Urinary bladder (tissue), 4 donors: Measurements from ENCODE around the gene RBL2. TPM values are rescaled to one million over a fixed set of nuclear protein-coding genes. Genes with fewer than 3 reads are reported as not detected.

Source experiments
- DNase-seq: peaks from one replicate; pipeline ENCODE4 v3.0.0-alpha.2; 2015; ENCODE audit errors: extremely low spot score
- H3K27ac ChIP-seq: one replicate; pipeline ENCODE4 v1.5.1; 2013; ENCODE audit warnings: low read depth, mild to moderate bottlenecking, moderate library complexity
- H3K36me3 ChIP-seq: one replicate; pipeline ENCODE4 v1.6.1; 2013; ENCODE audit warnings: mild to moderate bottlenecking, moderate library complexity; ENCODE audit not compliant: insufficient read depth
- H3K4me1 ChIP-seq: one replicate; pipeline ENCODE4 v1.6.1; 2013; ENCODE audit warnings: mild to moderate bottlenecking, moderate library complexity; ENCODE audit not compliant: insufficient read depth
- H3K4me3 ChIP-seq: one replicate; pipeline ENCODE4 v1.5.1; 2013; ENCODE audit warnings: low read depth, low read length
- WGBS: extraction: QIAGEN DNeasy Blood & Tissue Kit; methylation state at CpG from one replicate; pipeline ENCODE4 v1.1.7; 2013; 5-methylcytosine and 5-hydroxymethylcytosine counted together
- polyA plus RNA-seq: library from polyadenylated mRNA; stranded (reverse); fragments of 200-250 nt; gene quantifications from one replicate; pipeline ENCODE4 v1.2.3, GENCODE V29; 2013
- total RNA-seq: library from RNA; depleted of rRNA; stranded (reverse); fragments of >200 nt; gene quantifications from one replicate; pipeline ENCODE4 v1.2.3, GENCODE V29; 2014
- donor health status: healthy with polysubstance abuse.
- donor health status: healthy.

The RBL2 gene
- total and polyA plus RNA-seq, 2 donors, result 67.3 to 175 TPM

DNA sequence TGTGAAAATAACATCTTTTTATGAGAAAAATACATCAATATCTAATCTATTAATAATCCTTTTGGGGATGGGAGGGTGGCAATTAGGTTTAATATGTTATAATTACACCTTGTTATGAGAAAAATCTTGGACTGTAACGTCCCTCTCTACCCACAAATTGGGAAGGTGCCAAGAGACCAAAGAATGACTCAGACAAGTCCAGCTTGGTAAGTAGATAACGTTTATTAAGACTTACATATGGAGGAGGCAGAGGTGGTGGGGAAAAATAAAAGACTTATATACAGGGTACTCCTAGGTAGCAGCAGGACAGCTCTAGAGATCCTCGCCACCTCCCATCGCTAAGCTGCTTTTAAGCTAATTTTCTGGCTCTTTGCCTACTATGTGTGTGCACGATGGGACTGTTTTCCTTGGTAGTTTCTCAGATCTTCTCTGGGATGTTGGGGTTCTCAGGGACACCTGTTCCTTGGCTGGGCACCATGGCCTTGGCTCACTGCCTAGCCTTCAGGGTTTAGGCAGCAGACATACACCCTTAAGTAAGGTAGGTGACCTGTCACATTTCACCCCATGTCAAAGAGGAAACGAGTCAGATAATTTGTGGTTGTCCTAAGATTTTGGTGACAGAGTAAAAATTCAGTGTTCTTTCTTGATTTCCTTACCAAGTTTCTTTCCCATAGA lies 31.5 kb downstream of the RBL2 start:
- 65% methylated on average over 6 of the region's 6 CpGs for WGBS

GRCh38 chr16:53476867-53477266 lies 42.6 kb downstream of the RBL2 start:
- no peak overlapping the region for H3K27ac ChIP-seq
- DNase-seq, result no peak
- no peak overlapping the region for H3K4me3 ChIP-seq
- no peaks in the 10 kb centered on the region for H3K4me1 ChIP-seq
- 89% methylated on average over 2 of the region's 2 CpGs for WGBS
- peaks cover 4% of the 10 kb centered on the region for H3K36me3 ChIP-seq

More for the DNA sequence above, 31.5 kb downstream of the RBL2 start:
- no peak overlapping the region for H3K27ac ChIP-seq
- H3K4me1 ChIP-seq, result no peaks in the 10 kb centered on the region
- no peak overlapping the region for H3K4me3 ChIP-seq
- no peak for DNase-seq
- peaks cover 9% of the 10 kb centered on the region for H3K36me3 ChIP-seq

DNA sequence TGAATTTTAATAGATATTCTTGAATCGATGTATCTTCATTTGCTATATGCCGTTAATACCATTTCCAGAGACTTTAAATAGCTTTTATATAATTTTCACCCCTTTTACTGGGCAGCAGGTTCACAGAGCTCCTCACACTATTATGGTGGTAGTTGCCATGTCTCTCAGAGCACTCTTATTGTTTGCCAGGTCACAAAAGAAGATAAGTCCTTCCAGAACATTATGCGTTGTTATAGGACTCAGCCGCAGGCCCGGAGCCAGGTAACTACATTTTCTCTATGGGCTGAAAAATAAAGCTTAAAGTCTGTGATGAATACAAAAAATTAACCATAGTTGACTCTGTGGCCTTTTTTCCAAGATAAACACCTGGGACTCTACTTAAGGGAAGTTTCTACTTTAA lies 44.7 kb downstream of the RBL2 start:
- no peak for DNase-seq
- no peaks in the 10 kb centered on the region for H3K4me1 ChIP-seq
- 97% methylated on average over 5 of the region's 5 CpGs for WGBS
- H3K27ac ChIP-seq, result no peak overlapping the region
- H3K36me3 ChIP-seq, result peaks cover 4% of the 10 kb centered on the region
- no peak overlapping the region for H3K4me3 ChIP-seq

GRCh38 chr16:53480394-53480793 lies 46.1 kb downstream of the RBL2 start:
- Histone ChIP-seq H3K36me3 (peaks cover 4% of the 10 kb centered on the region), H3K4me3 (no peak overlapping the region), H3K27ac (no peak overlapping the region), H3K4me1 (no peaks in the 10 kb centered on the region)
- WGBS, result 93% methylated on average over 1 of the region's 1 CpG
- no peak for DNase-seq

- Histone ChIP-seq H3K4me3 (no peak overlapping the region), H3K36me3 (peaks cover 9% of the 10 kb centered on the region), H3K27ac (no peak overlapping the region), H3K4me1 (no peaks in the 10 kb centered on the region)
- no peak for DNase-seq
- 97% methylated on average over 2 of the region's 2 CpGs for WGBS
These were observed 47.9 kb downstream of the RBL2 start for GRCh38 chr16:53482123-53482522.

DNA sequence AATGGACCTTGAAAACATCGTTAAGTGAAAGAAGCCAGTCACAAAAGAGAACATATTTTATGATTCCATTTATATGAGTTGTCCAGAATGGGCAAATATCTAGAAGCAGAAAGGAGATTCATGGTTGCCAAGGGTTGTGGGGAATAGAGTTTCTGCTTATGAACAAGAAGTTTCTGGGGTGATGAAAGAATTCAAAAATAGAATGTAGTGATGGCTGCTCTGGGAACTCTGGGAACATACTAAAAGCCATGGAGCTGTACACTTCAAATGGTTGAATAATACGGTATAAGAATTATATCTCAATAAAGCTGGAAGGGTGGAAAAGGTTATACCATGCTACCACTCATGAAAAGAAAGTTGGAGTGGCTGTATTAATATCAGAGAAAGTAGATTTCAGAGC lies 50.3 kb downstream of the RBL2 start:
- WGBS, result 96% methylated on average over 2 of the region's 2 CpGs
- Histone ChIP-seq H3K36me3 (peaks cover 7% of the 10 kb centered on the region), H3K4me1 (no peaks in the 10 kb centered on the region), H3K4me3 (no peak overlapping the region), H3K27ac (no peak overlapping the region)
- DNase-seq, result no peak

DNA sequence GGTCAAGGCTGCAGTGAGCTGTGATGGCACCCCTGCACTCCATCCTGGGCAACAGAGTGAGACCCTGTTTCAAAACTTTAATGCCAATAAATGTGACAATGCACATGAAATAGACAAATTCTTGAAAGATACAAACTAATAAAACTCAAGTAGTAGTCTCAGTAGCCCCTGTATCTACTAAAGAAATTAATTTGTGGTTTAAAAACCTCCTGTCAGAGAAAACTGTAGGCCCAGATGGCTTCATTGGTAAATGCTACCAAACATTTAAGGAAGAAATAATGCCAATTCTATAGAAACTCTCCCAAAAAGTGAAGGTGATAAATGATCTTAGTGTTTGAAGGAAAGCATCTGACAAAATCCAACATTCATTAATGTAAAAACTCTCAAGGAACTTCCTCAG lies 52.0 kb downstream of the RBL2 start:
- Histone ChIP-seq H3K4me1 (no peaks in the 10 kb centered on the region), H3K4me3 (no peak overlapping the region), H3K27ac (no peak overlapping the region), H3K36me3 (peaks cover 6% of the 10 kb centered on the region)
- DNase-seq, result no peak

DNA sequence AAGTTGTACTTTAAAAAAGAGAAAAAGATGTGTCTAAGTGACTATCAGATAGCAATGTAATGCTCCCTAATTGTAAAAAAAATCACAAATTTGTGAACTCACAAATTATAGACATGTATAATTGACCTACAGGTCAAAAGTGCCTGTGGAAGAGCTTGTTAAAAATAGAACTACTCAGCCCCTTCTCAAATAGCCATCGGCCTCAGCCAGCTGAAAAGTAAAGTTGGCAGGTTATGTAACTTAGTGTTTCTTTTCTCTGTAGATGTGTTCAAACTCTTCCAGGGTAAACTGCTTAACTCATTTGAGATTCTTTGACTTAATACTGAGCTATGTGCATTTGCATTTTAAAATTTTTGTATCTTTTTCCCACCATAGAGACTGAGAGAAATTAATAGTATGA lies 55.5 kb downstream of the RBL2 start:
- H3K4me3 ChIP-seq, result no peak overlapping the region
- no peak for DNase-seq
- no peaks in the 10 kb centered on the region for H3K4me1 ChIP-seq
- peaks cover 13% of the 10 kb centered on the region for H3K36me3 ChIP-seq
- H3K27ac ChIP-seq, result no peak overlapping the region
- WGBS, result 53% methylated on average over 1 of the region's 1 CpG

GRCh38 chr16:53492503-53492902 lies 58.2 kb downstream of the RBL2 start:
- DNase-seq, result no peak
- 100% methylated on average over 1 of the region's 1 CpG for WGBS
- no peaks in the 10 kb centered on the region for H3K4me1 ChIP-seq
- no peak overlapping the region for H3K27ac ChIP-seq
- no peak overlapping the region for H3K4me3 ChIP-seq
- H3K36me3 ChIP-seq, result peaks cover 11% of the 10 kb centered on the region

DNA sequence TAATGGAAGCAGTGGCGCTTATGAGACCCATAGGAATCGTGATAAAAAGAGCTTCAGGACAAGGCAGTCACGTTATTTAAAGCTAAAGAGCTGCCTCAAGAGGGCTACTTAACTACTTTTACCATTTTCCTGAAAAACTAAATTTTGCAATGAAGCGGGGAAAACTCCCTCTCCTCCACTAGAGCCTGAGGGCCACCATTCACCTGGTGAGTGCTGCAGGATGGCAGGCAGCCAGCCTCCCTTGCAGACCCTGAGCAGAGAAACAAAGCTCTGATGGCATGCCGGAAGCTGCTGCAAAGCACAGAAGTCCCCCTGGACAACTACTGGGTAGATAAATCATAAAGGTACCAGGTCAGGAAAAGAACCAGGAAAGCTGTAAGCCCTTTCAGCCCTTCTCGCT lies 60.4 kb downstream of the RBL2 start:
- H3K36me3 ChIP-seq, result peaks cover 11% of the 10 kb centered on the region

GRCh38 chr16:53495325-53495724 lies 61.1 kb downstream of the RBL2 start:
- peaks cover 11% of the 10 kb centered on the region for H3K36me3 ChIP-seq
- no peaks in the 10 kb centered on the region for H3K4me1 ChIP-seq
- 91% methylated on average over 4 of the region's 4 CpGs for WGBS
- H3K27ac ChIP-seq, result no peak overlapping the region
- no peak for DNase-seq
- H3K4me3 ChIP-seq, result no peak overlapping the region

More for the DNA sequence above, 60.4 kb downstream of the RBL2 start:
- 92% methylated on average over 6 of the region's 6 CpGs for WGBS
- no peak overlapping the region for H3K27ac ChIP-seq
- H3K4me3 ChIP-seq, result no peak overlapping the region
- no peaks in the 10 kb centered on the region for H3K4me1 ChIP-seq
- no peak for DNase-seq

GRCh38 chr16:53498984-53499383 lies 64.7 kb downstream of the RBL2 start:
- H3K27ac ChIP-seq, result no peak overlapping the region
- peaks cover 4% of the 10 kb centered on the region for H3K36me3 ChIP-seq
- no peak for DNase-seq

DNA sequence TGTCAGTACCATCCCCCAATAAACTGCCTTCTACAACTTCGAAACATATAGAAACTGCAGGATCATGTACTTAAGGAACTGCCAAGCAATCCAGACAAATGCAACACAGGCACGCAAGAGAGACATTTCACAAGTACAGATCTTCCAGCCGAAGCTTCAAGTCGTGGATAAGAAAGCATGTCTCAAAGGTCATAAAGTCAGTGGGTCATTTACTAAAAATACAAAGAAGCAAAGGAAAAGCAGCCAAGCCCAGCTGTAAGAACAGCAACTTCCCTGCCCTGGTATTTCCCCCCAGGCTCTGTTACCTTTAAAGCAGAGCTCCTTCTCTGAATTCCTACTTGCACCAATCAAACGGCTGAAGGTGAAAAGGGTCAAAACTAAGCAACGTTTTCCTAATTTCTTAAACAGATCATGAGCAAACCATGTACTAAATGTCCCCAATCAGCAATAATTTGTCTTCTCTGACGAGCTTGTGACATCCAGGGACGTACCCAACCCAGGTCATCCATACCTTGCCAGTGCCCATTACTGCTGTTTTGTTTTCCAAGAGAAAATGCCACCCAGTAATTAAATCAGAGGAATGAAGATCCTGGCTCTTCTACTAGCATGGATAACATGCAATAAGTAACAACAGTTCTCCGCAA lies 67.1 kb downstream of the RBL2 start:
- Histone ChIP-seq H3K4me3 (no peak overlapping the region), H3K36me3 (peaks cover 4% of the 10 kb centered on the region), H3K4me1 (peaks cover 2% of the 10 kb centered on the region), H3K27ac (no peak overlapping the region)
- 57% methylated on average over 9 of the region's 9 CpGs for WGBS
- no peak for DNase-seq

More at GRCh38 chr16:53498984-53499383, 64.7 kb downstream of the RBL2 start:
- Histone ChIP-seq H3K4me1 (peaks cover 2% of the 10 kb centered on the region), H3K4me3 (no peak overlapping the region)
- 91% methylated on average over 4 of the region's 4 CpGs for WGBS
